GM18511 (cell line): Measurements from ENCODE around the gene SMARCA1.
"Not testable (repeated sequence)": the region's sequence is repeated elsewhere in the genome, so short reads cannot be mapped to it uniquely, and the experiment has no call there.

Source experiments
- ATAC-seq: cut with Tn5 transposase; IDR thresholded peaks from one replicate; pipeline ENCODE4 v1.9.1; 2021; ENCODE audit warnings: mild to moderate bottlenecking, moderate library complexity; ENCODE audit not compliant: unreplicated experiment

SMARCA1 gene, protein sequence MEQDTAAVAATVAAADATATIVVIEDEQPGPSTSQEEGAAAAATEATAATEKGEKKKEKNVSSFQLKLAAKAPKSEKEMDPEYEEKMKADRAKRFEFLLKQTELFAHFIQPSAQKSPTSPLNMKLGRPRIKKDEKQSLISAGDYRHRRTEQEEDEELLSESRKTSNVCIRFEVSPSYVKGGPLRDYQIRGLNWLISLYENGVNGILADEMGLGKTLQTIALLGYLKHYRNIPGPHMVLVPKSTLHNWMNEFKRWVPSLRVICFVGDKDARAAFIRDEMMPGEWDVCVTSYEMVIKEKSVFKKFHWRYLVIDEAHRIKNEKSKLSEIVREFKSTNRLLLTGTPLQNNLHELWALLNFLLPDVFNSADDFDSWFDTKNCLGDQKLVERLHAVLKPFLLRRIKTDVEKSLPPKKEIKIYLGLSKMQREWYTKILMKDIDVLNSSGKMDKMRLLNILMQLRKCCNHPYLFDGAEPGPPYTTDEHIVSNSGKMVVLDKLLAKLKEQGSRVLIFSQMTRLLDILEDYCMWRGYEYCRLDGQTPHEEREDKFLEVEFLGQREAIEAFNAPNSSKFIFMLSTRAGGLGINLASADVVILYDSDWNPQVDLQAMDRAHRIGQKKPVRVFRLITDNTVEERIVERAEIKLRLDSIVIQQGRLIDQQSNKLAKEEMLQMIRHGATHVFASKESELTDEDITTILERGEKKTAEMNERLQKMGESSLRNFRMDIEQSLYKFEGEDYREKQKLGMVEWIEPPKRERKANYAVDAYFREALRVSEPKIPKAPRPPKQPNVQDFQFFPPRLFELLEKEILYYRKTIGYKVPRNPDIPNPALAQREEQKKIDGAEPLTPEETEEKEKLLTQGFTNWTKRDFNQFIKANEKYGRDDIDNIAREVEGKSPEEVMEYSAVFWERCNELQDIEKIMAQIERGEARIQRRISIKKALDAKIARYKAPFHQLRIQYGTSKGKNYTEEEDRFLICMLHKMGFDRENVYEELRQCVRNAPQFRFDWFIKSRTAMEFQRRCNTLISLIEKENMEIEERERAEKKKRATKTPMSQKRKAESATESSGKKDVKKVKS

DNA sequence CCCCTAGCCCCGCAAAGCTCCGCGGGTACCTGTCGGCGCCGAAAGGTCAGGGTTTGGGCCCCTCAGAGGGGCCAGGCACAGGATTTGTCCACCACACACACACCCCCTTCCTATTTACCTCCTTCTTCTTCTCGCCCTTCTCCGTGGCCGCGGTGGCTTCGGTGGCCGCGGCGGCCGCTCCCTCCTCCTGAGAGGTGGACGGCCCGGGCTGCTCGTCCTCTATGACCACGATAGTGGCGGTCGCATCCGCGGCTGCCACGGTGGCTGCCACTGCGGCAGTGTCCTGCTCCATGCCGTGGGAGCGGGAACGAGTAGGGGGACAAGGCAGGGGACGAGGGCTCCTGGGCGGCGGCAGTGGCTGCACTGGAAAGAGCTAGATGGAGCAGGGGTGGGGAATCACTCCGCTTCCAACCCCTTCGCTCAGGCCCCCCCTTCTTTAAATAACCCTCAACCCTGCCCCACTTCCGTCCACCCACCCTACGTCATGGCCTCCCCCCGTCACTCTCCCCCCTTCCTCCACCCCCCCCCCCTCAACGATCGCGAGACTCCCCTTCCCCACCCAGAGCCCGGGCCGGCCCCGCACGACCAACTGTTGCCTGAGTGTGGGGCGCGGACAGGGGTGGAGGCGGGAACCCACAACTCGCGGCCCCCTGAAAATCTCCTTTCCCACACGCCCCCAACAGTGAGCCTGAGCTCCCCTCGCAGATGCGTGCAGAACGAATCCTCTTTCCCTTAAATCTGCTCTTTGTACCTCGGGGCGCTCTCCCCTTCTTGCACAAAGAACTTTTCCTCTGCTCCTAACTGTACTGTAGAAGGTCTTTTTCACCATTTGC, at the start of gene SMARCA1:
SMARCA1 (minus strand) TSS at position 412 of the 833 bp plus-strand sequence; CDS start at position 292, 120 bp downstream.
- ATAC-seq = peak; percentile 57

DNA sequence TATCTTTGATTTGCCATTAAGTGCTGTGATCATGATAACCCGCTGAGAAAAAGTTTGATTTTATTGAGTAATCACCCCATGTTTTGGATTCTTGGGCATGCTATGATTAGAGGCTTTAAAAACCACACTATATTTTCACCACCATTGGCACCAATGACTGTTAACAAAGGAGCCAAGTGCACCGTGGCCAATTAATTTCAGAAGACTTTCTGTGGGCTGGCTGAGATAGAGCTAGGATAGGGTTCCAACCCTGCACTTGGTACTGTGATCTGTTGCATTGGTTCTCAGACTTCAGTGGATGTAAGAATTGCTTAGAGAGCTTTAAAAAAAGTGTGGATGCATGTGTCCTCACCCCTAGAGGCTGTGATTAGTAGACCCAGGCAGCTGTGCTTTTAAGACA, 49.1 kb upstream of the SMARCA1 start:
- ATAC-seq = no peak

DNA sequence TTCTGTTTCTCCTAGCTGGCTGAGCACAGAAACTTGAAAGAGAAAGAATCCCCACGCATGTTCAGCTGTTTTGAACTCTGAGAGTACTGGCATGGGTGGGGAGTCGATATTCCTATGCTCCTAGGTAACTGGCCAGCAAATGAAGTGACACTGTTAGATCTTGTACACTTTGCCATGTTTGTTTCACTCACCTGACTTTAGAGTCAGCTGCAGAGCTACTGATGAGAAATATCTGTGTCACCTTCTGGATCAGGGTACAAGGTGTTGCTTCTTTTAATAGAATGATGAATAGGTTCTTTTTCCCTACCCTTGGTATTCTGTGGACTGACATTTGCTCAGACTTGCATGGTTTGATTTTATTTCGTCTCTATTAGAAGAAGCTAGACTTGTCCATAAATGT, 45.1 kb upstream of the SMARCA1 start:
- ATAC-seq = no peak

DNA sequence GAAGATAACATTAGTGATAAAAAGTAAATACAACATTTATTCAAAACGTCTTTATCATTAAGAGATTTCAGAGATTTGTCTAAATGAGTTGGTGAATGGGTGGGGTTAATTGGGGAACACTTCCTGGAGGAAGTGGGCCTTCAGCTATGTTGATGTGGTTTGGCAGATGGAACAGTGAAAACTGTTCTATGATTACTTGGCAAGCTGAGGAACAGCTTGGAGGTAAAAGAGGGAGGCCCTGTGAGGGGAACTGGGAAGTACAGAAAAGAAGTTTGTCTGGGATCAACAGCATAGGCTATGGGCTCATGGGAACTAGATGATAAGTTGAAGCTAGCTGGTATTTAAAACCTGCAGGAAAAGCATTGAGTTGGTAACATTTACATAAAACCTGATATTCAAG, 42.8 kb upstream of the SMARCA1 start:
- ATAC-seq = no peak

DNA sequence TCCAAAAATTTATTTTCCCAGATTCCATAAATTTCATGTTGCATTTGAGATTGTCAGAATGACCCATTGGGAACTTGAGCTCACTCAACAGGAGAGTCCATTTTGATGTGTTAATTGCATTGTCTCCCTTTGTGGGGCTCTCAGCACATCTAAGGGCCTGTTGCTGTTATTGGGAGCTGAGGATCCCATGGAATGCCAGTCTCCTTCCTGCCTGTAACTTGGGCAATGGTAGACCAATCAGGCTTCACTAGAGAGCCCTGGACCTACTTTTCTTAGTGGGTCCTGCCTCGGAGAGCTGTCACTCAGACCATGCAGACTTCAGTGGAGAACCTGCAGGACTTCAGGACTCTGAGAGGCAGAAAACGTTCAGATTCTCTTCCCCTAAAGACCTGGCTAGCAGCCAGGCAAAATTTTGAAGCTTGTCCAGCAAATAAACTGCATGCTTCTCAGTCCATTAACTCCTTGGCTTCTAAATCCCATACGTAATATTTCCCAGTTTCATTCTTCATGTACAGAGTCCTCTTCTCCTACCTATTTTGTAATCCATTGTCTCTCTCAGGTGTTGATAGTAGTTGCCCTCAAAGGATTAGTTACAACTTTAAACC, 41.9 kb upstream of the SMARCA1 start:
- no peak for ATAC-seq

DNA sequence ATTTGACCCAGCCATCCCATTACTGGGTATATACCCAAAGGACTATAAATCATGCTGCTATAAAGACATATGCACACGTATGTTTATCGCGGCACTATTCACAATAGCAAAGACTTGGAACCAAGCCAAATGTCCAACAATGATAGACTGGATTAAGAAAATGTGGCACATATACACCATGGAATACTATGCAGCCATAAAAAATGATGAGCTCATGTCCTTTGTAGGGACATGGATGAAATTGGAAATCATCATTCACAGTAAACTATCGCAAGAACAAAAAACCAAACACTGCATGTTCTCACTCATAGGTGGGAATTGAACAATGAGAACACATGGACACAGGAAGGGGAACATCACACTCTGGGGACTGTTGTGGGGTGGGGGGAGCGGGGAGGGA, 41.1 kb upstream of the SMARCA1 start:
- ATAC-seq = not testable (repeated sequence)

DNA sequence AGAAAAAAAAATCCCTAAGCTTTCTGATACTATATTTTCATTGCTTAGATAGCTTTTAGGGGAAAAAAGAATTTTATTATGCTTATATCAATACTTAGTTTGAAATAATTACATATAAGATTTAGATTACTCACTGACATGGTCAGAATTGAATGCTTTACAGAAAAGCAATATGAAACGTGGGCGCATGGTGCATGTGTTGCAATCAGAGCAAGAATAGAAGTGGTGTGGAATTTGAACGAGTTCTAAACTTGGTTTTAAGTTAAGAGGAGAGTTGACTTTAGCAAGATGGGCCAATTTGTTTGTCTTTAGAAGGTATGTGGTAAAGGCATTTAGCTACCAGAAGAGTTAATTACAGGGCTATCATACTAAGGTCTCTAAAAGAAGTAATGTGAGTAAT, 38.2 kb upstream of the SMARCA1 start:
- ATAC-seq = no peak

DNA sequence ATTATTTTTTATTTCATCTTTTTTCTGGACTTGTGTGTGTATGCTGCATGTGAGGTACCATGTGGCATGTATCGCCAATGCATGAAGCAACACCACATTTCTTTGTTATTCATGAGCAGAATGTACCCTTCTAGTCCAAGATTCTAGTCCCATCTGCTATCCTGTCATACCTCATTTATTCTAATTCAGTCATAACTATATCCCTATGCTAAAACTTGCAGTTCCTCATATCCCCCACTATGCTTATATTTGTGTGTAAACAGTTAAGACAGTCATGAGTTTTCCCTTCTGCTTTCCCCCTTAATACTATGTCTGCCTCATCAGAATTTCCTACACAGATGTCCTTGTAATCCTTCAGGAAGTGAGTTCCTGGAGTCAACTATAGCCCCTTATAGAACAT, 36.5 kb upstream of the SMARCA1 start:
- no peak for ATAC-seq

DNA sequence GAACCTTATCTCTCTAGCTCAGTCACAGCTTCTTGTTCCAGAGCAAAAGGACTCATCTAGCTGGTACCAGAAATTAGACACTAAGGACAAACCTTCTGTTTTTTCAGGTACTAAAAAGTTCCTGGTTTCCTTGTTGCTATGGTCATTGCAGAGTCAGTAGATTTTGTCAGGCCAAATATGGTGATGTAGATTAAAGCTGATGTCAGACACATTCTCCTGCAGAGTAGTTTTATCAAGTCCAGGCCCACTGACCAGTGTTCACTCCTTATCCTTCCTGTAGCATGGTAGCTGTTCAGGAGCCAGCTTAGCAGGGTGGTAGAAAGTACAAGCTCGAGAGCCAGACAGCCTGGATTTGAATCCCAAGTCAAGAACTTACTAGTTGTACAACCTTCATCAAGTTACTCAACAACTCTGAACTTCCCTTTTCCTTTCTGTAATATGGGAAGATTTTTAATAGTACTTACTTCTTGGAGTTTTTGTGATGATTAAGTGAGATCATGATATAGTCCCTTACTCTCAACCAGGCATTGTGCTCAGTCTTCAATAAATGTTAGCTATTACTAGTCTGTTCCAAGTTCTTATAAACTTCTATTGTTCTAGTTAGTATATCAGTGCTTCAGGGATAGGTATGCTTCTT, 34.7 kb upstream of the SMARCA1 start:
- no peak for ATAC-seq

DNA sequence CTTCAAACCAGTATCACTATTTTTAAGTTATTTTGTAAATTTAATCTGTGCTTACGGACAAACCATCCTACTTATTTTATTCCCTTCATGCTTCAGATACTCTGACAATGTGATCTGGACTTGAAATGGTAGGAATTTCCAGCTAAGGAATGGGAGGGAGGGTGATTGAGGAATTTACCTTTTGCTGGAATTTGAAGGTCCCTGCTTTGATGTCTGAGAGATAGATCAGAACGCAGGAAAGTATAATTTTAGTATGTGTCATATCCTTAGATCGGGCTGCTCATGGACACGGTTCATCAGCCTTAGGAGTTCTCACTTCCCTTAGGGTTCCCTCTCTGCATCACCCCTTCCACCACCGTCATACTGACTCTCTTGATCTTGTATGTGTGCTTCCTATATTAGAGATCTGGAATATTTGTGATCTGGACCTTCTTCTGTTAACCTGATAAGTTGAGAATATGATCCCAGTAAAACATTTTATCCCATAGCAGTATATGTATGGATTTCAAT, 33.6 kb upstream of the SMARCA1 start:
- ATAC-seq = no peak

DNA sequence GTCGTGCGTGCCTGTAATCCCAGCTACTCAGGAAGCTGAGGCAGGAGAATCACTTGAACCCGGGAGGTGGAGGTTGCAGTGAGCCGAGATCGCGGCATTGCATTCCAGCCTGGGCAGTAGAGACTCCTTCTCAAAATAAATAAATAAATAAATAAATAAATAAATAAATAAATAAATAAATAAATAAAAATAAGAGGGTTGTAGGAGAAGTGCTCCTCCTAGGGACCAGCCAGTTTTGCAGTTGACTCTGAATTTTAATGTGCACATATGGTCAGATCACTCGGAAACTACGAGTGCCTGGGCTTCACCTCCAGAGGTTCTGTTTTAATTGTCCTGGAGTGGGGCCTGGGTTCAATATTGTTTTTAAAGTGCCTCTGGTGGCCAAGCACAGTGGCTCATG, 31.5 kb upstream of the SMARCA1 start:
- ATAC-seq = not testable (repeated sequence)

DNA sequence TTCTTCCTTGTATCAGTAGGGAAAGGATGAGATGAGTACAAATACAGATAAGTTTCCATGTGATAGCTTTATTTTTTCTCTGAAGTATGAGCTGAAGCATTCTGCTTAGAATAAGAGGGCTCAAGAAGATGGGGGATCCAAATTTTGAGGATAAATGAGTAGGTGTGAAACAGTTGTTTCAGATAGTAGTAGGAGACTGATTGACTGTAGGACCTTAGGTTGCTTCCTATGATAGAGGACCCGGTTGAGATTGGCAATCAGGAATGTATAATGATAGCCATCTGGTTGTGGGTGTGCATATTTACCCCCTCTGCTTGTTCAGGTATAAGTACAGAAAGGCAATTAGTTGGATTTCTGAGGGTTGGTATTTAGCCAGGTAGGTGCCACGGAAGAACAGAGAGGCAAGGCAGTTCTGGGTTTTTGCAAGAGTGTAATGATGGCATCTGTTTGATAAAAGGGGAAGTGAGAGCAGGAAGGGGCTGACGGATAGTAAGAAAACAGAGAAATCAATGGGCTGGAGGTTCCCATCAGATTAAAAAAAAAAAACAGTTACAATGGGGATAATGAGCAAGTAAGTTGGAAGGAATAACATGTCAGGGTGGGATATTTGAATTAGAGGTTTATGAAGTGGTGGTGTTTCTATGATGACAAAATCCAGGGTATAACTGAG, 30.5 kb upstream of the SMARCA1 start:
- peak; percentile 98 for ATAC-seq

DNA sequence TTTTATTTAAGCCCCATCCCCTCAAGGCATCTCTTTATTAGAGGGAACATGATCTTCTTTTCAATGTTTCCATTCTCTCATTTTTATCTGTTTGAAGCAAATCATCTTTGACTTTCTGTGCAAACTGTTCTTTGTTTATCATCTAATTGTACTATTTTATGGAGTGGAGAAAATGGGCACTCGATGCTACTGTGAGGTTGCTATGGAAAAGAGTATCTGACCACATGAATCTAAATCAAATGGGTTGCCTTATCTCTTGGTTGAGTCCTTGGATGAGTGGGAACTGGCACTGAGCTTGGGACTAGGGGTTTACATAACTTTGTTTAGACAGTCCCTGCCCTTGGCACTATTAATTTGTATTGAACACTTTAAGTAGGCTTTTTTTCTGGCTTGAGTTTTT, 25.8 kb upstream of the SMARCA1 start:
- no peak for ATAC-seq

DNA sequence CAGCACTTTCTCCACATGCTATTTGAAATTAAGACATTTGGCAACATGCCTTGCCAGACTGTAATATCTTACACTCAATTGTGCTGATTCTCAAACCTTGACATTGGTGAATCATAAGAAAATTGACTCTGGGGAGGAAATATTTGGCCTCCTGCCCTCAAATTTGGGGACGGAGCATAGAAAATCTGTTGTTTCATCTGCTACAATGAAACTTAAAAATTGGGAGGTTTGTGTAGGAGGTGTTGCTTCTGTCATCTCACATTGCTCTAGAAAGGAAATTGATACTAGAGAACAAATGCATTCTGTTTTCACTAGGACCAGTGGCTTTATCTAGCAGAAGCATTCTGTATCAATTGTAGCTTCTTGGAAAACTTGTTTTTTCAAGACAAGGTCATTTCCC, 22.1 kb upstream of the SMARCA1 start:
- no peak for ATAC-seq

DNA sequence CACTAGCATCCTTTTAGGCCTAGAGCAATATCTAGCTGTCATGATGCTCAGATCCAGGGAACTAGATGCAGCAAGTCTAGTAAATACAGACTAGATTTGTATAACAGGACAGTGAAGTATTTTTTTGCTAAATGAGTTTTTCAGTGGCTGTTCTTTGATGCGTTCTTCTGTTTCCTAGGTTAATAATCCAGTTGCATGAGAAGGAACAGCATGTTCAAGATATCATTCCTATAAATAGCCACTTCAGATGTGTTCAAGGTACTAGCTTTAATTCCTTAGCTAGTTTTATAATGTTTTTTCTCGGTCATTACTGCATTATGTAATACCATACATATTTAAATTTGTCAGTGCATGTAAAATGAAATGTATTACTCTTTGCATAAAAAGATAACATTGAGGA, 21.5 kb upstream of the SMARCA1 start:
- ATAC-seq = no peak

DNA sequence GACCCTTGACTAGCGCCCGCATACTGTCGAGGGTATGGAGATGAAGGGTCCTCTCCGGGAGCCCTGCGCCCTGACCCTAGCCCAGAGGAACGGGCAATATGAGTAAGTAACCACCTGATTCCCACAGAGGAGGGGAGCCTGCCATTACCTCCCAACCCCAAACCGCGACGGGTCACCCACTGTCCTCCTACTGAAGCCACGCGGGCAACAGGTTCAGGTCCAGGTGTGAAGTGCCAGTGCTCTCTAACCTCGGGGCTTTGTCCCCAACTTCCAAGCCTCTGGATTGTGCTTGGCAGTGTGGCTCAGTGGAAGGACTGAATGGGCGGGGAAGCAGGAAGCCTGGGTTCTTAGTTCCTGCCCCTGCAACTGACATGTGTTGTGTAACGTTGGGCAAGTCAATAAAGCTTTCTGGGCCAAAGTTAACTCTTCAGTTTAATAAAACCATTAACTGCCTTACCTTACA, 17.5 kb upstream of the SMARCA1 start:
- peak; percentile 61 for ATAC-seq

DNA sequence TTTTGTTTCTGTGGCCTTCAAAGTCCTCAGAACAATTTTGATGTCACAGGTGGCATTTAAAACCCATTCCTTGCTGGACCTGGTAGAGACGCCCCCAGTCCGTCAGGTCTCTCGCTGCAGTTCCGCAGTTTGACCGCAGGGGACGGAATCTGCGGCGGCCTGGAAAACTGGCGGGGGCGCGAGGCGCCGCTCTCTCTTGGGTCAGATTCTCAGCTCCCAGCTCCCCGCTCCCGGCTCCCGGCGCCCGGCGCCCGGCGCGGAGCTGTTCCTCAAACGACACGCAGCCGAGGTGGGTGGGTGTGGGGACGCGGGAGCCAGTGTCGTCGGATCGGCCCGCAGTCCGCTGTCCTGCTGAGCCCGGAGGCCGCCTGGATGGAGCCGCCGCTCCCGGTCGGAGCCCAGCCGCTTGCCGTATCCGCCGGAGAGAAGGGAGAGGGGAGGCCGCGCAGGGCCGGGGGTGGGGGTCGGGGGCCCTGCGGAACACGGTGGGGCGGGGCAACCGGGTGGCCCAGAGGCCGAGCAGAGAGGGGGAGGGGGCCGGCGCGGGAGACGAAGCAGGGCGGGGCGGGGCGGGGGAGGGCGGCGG, 16.9 kb upstream of the SMARCA1 start, which contains the start of gene OCRL:
OCRL (plus strand) TSS at position 192 of the 586 bp plus-strand sequence; CDS start at position 373, 181 bp downstream.
- ATAC-seq = peak; percentile 95

DNA sequence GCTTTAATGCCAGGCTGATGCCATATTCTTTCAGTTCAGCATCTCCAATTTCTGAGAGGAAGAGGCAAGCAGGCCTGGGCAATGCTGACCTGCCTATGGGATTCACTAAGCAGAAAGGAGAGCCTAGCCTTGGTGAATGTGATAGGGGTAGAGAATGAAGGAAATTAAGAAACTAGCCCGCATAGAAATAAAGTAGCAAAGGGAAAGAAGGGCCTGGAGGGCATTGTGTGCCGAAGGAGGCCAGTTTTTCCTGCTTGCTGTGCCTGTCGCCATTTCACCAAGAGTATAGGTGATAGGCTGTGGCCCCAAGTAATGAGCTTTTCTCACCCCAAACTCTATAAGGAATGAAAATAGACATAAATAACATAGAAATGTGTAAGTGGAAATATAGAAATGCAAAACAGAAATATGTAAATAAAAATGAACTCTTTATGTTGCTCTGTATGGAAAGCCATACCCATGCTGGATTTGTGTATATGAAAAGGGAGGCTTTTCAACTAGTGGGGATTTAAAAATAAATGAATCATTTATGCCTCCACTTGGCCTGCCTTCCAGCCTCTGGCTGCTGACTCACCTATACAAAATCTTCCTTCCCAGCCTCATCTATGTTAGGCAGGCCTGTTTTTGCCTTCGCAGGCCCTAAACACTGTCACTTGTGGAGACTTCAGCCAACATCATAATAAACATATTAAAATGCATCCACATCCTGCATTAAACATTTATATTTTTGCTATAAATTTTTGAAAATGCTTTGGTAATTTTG, 11.7 kb upstream of the SMARCA1 start:
- ATAC-seq = no peak
